Calu3 (cell line): ENCODE data around the gene PIK3R6. TPM values are rescaled to one million over a fixed set of nuclear protein-coding genes. Genes with fewer than 3 reads are reported as not detected.

Experiments used
- BruUV-seq: library from RNA; stranded (reverse); fragments of 400-500 nt; replicated peaks from 2 replicates; lab custom pipeline; 2021; lab: Mats Ljungman, UMichigan
- CTCF ChIA-PET: fragments of 300-600 bp; sonication (Branson Sonifier 250); formaldehyde crosslinking; loops from one replicate; lab custom pipeline; 2022; ENCODE audit warnings: antibody characterized with exemption; lab: Charles Lee
- DNase-seq: peaks from one replicate; pipeline ENCODE4 v3.0.0; 2022
- H3K27ac Mint-ChIP-seq: one replicate; pipeline ENCODE4 v1.8.0; 2022; ENCODE audit warnings: mixed read lengths; ENCODE audit not compliant: unreplicated experiment
- H3K27me3 Mint-ChIP-seq: one replicate; pipeline ENCODE4 v1.8.0; 2022; ENCODE audit warnings: mixed read lengths; ENCODE audit not compliant: unreplicated experiment
- H3K36me3 Mint-ChIP-seq: one replicate; pipeline ENCODE4 v1.8.0; 2022; ENCODE audit warnings: mild to moderate bottlenecking, moderate library complexity, mixed read lengths; ENCODE audit not compliant: insufficient read depth, unreplicated experiment
- H3K4me1 Mint-ChIP-seq: one replicate; pipeline ENCODE4 v1.8.0; 2022; ENCODE audit warnings: mild to moderate bottlenecking, low read depth, mixed read lengths; ENCODE audit not compliant: unreplicated experiment
- H3K4me3 Mint-ChIP-seq: one replicate; pipeline ENCODE4 v1.8.0; 2022; ENCODE audit warnings: mild to moderate bottlenecking, low read depth, moderate library complexity, mixed read lengths; ENCODE audit not compliant: unreplicated experiment
- H3K9me3 Mint-ChIP-seq: one replicate; pipeline ENCODE4 v1.8.0; 2022; ENCODE audit warnings: low read depth, mixed read lengths; ENCODE audit not compliant: unreplicated experiment
- CTCF ChIP-seq: fragments of 200-600 bp; IDR thresholded peaks from one replicate; pipeline ENCODE4 v1.8.0; 2022; ENCODE audit warnings: antibody characterized with exemption; ENCODE audit not compliant: unreplicated experiment
- intact Hi-C: fragments of 100-400 bp; cut with micrococcal nuclease; formaldehyde crosslinking; loops from one replicate; pipeline ENCODE4 v1.10.0; 2022; ENCODE audit not compliant: unreplicated experiment
- total RNA-seq: library from RNA; stranded (reverse); gene quantifications from 2 replicates; pipeline ENCODE4 v1.2.3, GENCODE V29; 2022

Gene PIK3R6
- total RNA-seq, 1 experiment from 2014 or later = not detected

- no TSS peak for BruUV-seq
- TF ChIP-seq CTCF = no peak
- no peak overlapping the region for H3K27ac Mint-ChIP-seq
- no peaks in the 10 kb centered on the region for H3K4me1 Mint-ChIP-seq
- CTCF ChIA-PET = no interaction called here
- H3K4me3 Mint-ChIP-seq = no peak overlapping the region
- peaks cover 39% of the 10 kb centered on the region for H3K27me3 Mint-ChIP-seq
- no peaks in the 10 kb centered on the region for H3K9me3 Mint-ChIP-seq
- no peaks in the 10 kb centered on the region for H3K36me3 Mint-ChIP-seq
- DNase-seq = no peak
- intact Hi-C loops = no loop called here
Measured at GRCh38 chr17:8855477-8856204, 11.8 kb downstream of the PIK3R6 start.

- no peak overlapping the region for H3K4me3 Mint-ChIP-seq
Measured at GRCh38 chr17:8851600-8851999, 15.9 kb downstream of the PIK3R6 start.

GRCh38 chr17:8849311-8850041 lies 18.0 kb downstream of the PIK3R6 start:
- CTCF ChIA-PET = no interaction called here
- no TSS peak for BruUV-seq
- Mint-ChIP-seq H3K27me3 (peaks cover 8% of the 10 kb centered on the region), H3K4me3 (no peak overlapping the region), H3K27ac (no peak overlapping the region), H3K36me3 (no peaks in the 10 kb centered on the region), H3K9me3 (no peaks in the 10 kb centered on the region), H3K4me1 (no peaks in the 10 kb centered on the region)
- no peak for TF ChIP-seq CTCF
- no peak for DNase-seq
- intact Hi-C loops = no loop called here

More at GRCh38 chr17:8851600-8851999, 15.9 kb downstream of the PIK3R6 start:
- intact Hi-C loops = no loop called here
- CTCF ChIA-PET = no interaction called here
- Mint-ChIP-seq H3K36me3 (no peaks in the 10 kb centered on the region), H3K27me3 (peaks cover 8% of the 10 kb centered on the region), H3K9me3 (no peaks in the 10 kb centered on the region), H3K4me1 (no peaks in the 10 kb centered on the region), H3K27ac (no peak overlapping the region)
- no peak for DNase-seq
- TF ChIP-seq CTCF = no peak
- no TSS peak for BruUV-seq

GRCh38 chr17:8847891-8848290 lies 19.6 kb downstream of the PIK3R6 start:
- Mint-ChIP-seq H3K27ac (no peak overlapping the region), H3K9me3 (no peaks in the 10 kb centered on the region), H3K4me1 (no peaks in the 10 kb centered on the region), H3K36me3 (no peaks in the 10 kb centered on the region), H3K4me3 (no peak overlapping the region), H3K27me3 (peaks cover 17% of the 10 kb centered on the region)
- intact Hi-C loops = no loop called here
- CTCF ChIA-PET = no interaction called here
- BruUV-seq = no TSS peak
- DNase-seq = no peak
- TF ChIP-seq CTCF = no peak
